ENCODE results near the gene SLC39A11. TPM values are rescaled to one million over a fixed set of nuclear protein-coding genes. Genes with fewer than 3 reads are reported as not detected.

Gene SLC39A11
- total and polyA plus RNA-seq, 2 of the 13 experiments (the other 11 are each of a cell fraction or from before 2014, with no cell fraction given), result 17.2 to 31.5 TPM

DNA sequence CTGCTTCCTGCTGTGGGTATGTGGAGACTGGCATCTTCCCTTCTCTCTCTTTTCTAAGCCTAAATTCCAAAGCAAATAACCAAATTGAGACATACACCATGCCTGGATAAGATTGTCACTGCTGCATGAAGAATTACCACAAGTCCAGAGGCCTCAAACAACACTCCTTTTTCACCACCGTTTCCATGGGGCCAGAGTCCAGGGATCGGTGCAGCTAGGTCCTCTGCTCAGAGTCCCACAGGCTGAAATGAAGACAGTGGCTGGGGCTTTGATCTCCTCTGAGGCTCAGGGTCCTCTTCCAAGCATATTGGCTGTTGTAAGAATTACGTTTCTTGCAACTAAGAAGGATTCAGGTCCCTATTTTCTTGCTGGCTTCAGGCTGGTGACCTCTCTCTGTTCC lies 130.4 kb downstream of the SLC39A11 start (continued):
- TF ChIP-seq ZNF280D (CRISPR knock-in tag; IDR thresholded peaks at IDR 0.05) (no peak), CEBPG (CRISPR knock-in tag; IDR thresholded peaks at IDR 0.05) (peak; percentile 37; the same call in 1 of the 2 replicates), ATF7-NPFF (CRISPR knock-in tag; IDR thresholded peaks at IDR 0.05; ENCODE audit: low read depth) (no peak), ZHX2 (IDR thresholded peaks at IDR 0.05; ENCODE audit: low read depth) (no peak), ZHX2 (CRISPR knock-in tag; IDR thresholded peaks at IDR 0.05; ENCODE audit: borderline replicate concordance) (no peak), ONECUT2 (CRISPR knock-in tag; IDR thresholded peaks at IDR 0.05) (no peak), ZEB1 (IDR thresholded peaks at IDR 0.05; ENCODE audit: insufficient replicate concordance, low read depth) (no peak), PHF21A (CRISPR knock-in tag; IDR thresholded peaks at IDR 0.05) (no peak), ZNF713 (CRISPR knock-in tag; IDR thresholded peaks at IDR 0.05) (no peak), TCF7 (IDR thresholded peaks at IDR 0.05; ENCODE audit: low read depth) (peak; percentile 69), GATAD1 (CRISPR knock-in tag; IDR thresholded peaks at IDR 0.05) (no peak), FOXC1 (CRISPR knock-in tag; IDR thresholded peaks at IDR 0.05; ENCODE audit: borderline replicate concordance) (no peak), RARA (CRISPR knock-in tag; IDR thresholded peaks at IDR 0.05) (0 out of 2 replicates have a peak, but pooled peaks have one; percentile 20), AGO1 (IDR thresholded peaks at IDR 0.05; ENCODE audit: low read depth, low read length, poor library complexity, severe bottlenecking) (no peak), ZBTB20 (CRISPR knock-in tag; IDR thresholded peaks at IDR 0.05; ENCODE audit: borderline replicate concordance, low read depth) (no peak)
- TF ChIP-seq, protein P1, sequence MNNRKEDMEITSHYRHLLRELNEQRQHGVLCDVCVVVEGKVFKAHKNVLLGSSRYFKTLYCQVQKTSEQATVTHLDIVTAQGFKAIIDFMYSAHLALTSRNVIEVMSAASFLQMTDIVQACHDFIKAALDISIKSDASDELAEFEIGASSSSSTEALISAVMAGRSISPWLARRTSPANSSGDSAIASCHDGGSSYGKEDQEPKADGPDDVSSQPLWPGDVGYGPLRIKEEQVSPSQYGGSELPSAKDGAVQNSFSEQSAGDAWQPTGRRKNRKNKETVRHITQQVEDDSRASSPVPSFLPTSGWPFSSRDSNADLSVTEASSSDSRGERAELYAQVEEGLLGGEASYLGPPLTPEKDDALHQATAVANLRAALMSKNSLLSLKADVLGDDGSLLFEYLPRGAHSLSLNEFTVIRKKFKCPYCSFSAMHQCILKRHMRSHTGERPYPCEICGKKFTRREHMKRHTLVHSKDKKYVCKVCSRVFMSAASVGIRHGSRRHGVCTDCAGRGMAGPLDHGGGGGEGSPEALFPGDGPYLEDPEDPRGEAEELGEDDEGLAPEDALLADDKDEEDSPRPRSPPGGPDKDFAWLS (CRISPR knock-in tag; IDR thresholded peaks at IDR 0.05; ENCODE audit: borderline replicate concordance), result no peak

Measured in HepG2 (cell line).